Right ventricle myocardium superior (tissue), 1 donor: ENCODE results near the gene EPHA2. TPM values are rescaled to one million over a fixed set of nuclear protein-coding genes. Genes with fewer than 3 reads are reported as not detected.
"Not testable (repeated sequence)": the region's sequence is repeated elsewhere in the genome, so short reads cannot be mapped to it uniquely, and the experiment has no call there.

Experiments used
- ATAC-seq: fragments of 200-7000 bp; cut with Tn5 transposase; one replicate; pipeline ENCODE4 v1.9.1; 2020; ENCODE audit warnings: mild to moderate bottlenecking; ENCODE audit not compliant: poor library complexity
- DNase-seq: peaks from one replicate; pipeline ENCODE4 v3.0.0-alpha.2; 2020
- intact Hi-C: fragments of 100-400 bp; cut with DNase I; formaldehyde crosslinking; loops from one replicate; pipeline ENCODE4 v1.11.2; 2022
- total RNA-seq: library from RNA; stranded (reverse); fragmentation: NEBNext Ultra II Directional; extraction: Animal tissue kit (Norgen Biotek cat#: 25700); gene quantifications from one replicate; pipeline ENCODE4 v1.2.1, GENCODE V29; 2021
- donor health status: DM: no; HTN: yes; CAD: no; lungs with severe emphysema.

The EPHA2 gene
- total RNA-seq, 1 donor from 2014 or later: 7.3 TPM

- intact Hi-C loops: no loop called here
- ATAC-seq (no peak), DNase-seq (no peak)
Measured at GRCh38 chr1:16116625-16117024, 39.2 kb downstream of the EPHA2 start.

DNA sequence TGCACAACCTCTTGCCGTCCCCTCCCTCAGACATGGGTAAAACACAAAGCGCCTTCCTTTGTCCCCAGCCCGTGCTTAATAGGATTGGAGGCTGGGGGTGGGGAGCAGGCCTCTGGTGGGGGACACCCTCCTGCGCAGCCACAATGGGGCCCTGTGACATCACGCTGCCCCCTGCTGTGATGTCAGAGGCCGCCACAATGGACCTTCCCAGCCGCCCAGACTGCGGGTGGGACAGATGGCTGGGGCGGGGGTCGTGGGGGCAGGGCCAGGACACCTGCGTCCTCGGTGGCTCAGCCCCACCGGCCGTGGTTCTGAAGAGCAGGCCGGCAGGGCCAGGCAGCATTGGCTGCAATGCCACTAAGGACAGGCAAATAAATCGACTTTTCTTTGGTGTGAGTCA is 39.9 kb downstream of the EPHA2 start:
- DNase-seq (no peak), ATAC-seq (no peak)
- intact Hi-C loops: no loop called here

GRCh38 chr1:16115468-16115983 is 40.3 kb downstream of the EPHA2 start:
- DNase-seq (no peak), ATAC-seq (no peak)
- intact Hi-C loops: no loop called here

DNA sequence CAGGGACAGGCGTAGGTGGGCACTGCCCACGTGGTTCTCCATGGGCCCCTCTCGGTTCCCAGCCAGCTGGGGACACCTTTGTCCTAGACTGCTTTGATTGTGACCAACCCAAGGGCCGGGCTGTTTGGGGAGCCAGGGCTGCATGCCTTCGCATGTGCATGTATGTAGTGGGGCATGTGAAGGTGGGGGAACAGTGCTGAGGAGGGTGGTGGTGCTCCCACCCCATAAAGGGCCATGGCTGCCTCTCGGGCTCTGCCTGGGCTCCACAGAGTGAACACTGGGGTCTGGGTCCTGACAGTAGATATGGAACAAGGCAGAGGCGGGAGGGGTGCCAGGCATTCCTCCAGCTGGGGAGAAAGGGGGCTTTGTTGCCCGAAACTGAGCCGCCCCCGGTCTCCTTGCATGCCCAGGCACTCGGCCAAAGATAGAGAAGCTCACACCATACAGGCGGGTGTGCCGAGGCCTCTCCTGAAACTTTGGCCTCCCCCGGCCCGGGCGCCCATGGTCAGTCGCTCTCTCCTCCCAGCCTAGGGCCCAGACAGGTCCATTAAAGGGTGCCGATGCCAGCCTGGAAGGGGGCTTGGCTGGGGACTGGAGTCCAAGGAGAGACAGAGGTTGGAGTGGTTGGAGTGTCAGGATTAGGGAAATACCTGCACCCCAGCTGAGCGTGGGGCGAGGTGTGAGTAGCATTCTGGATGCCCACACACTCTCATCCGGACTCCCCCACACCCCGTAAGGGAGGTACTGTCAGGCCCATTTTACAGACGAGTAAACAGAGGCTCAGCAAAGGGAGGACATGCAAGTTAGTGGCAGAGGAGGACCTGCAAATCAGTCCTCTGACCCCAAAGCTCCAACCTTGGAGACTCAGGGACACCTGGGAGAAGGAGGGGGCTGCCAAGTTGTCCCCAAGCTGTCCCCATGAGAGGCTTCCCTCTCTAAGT is 41.1 kb downstream of the EPHA2 start:
- ATAC-seq (no peak), DNase-seq (no peak)
- intact Hi-C loops: no loop called here

DNA sequence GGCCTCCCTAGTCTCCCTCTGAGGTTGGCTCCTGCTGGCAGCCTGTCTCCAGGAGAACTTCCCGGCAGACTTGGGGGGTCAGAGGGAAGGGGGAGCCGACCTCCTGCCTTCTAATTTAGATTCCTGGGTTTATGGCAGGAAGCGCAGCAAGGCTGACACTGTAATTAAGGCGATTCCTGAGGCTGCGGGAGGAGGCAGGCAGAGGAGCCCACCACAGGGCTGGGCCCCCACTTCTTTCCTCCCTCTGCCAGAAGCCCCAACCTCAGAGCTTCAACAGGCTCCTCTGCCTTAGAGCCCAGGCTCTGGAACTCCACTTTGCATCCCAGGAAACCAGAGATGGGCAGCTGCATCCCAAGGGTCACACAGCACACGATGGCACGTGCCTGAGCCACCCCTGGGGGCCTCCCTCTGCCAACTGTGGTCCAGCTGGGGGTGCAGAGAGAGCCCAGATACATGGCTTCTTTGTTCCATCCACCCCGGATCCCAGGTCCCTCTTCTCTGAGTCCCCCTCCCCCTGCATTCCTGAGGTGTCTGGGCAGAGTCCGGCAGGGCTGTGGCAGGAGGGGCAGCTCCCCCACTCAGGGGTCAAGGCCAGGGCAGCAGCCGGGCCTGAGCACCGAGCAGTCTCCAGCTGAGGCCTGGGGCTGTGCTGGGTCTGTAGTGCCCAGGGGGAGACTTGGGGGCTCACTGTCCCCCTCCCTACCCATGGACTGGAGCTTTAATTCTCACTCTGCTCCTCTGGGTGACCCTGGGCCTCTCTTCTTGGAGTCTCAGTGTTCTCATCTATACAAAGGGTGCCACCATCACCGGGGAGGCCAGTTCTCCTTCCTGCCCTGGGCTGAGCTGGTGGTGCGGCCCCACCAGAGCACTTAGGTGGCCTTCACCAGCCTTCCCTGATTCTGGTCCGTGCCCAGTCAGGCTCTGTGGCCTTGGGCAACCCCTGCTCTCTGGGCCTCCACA is 43.0 kb downstream of the EPHA2 start:
- DNase-seq: no peak
- no peak for ATAC-seq
- intact Hi-C loops: no loop called here

DNA sequence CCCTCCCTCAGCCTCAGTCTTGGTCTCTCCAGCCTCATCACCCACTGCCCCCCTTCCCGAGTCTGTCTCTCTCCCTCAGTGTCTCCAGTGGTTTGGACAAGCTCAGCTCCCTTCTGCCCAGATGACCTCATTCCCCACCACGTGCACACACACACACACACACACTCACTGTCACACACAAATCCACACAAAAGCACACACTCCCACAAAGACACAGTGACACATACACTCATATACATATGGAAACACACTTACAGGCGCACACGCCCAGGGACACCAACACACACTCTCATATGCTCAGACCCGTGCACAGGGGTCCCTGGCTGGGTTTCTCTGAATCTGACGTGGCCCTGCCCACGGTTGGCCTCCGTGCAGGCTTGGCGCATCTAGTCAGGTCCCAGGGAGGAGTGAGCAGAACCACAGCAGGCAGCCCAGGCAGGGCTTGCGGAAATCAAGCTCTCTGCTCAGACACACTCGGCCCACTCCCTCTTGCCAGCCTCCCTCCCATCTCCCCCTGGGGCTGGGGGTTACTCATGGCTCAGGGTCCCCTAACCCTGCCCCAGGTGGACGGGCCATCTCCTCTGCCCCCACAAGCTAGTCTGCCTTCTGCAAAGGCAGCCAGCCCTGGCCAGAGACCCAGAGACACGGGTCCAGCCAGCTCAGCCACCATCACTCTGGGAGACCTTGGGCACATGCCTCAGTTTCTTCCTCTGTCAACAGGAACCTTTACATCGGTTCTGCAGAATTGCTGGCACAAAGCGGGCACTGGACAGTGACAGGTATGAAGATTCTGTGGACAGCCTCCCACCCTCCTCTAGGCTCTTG is 43.9 kb downstream of the EPHA2 start:
- DNase-seq (peak; percentile 58), ATAC-seq (peak; percentile 52)
- intact Hi-C loops: no loop called here

DNA sequence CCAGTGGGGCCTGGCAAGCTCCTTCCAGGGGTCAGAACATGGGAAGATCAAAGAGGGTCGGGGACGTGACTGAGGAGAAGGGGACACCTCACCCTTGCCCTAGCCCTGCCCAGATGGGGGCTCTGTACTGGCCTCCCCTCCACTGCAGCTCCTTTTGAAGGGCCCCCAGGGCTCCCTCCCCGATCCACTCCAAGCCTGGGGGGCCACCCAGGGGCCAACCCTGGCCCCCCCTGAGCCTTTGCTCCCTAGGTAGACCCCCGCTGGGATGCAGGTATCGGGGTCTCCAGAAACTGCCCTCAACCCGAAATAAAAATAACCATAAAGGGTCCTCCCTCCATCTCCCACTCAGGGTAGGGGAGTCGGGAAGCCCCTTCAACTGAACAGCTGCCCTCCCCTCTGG is 45.0 kb downstream of the EPHA2 start:
- DNase-seq: no peak
- intact Hi-C loops: no loop called here
- no peak for ATAC-seq

DNA sequence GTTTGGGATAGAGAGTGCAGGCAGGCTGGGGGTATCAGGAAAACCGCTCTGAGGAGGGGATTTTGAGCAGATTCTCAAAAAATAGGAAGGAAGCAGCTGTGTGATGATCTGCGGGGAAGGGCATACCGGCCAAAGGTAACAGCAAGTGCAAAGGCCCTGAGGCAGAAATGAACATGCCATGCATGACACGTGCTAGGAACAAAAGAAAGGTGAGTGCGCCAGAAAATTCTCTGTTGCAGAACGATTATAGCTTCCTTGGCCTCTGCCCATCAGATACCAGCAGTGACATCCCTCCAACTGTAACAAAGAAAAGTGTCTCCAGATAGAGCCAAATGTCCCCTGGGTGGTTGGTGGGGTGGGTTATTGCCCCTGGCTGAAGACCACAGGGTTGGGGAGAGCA is 45.4 kb downstream of the EPHA2 start:
- intact Hi-C loops: no loop called here
- ATAC-seq (no peak), DNase-seq (no peak)

DNA sequence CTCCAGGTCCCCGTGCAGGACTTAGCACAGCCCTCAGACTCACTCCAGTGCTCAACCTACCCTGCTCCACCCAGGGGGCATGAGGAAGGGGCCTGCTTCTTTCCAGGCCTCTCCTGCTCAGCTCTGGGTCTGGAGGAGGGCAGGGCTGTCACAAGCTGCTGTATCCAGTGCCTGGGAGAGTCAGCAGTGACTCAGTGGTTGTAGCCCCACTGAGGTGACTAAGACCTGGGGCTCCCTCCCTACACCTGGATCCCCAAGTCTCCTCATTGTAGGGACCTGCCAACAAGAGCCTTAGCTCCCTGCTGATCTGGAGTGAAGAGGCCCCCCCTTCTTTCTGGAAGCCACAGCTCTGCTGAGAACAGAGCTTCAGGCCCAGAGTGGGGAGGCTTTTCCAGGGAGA is 46.3 kb downstream of the EPHA2 start:
- no peak for ATAC-seq
- no peak for DNase-seq
- intact Hi-C loops: no loop called here

DNA sequence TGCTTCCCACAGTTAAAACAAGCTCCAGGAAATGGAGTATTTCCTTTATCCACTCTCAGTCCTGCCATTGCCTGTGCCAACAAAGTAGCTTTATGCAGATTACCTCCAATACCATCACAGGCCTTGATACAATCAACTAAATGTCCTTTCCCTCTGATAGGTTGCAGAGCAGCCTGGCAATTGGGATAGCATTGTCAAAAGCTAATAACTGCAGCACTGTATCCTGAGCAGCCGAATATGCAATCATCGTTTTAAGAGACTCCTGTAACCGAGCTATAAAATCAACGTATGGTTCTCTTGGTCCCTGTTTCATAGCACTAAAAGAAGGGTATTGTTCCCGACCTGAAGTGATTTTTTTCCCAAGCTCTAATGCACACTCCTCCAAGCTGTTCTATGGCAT is 48.8 kb downstream of the EPHA2 start:
- intact Hi-C loops, DNase-seq, ATAC-seq: not testable (repeated sequence)

- DNase-seq (no peak), ATAC-seq (no peak)
- intact Hi-C loops: no loop called here
Measured at GRCh38 chr1:16101623-16102022, 54.2 kb downstream of the EPHA2 start.

DNA sequence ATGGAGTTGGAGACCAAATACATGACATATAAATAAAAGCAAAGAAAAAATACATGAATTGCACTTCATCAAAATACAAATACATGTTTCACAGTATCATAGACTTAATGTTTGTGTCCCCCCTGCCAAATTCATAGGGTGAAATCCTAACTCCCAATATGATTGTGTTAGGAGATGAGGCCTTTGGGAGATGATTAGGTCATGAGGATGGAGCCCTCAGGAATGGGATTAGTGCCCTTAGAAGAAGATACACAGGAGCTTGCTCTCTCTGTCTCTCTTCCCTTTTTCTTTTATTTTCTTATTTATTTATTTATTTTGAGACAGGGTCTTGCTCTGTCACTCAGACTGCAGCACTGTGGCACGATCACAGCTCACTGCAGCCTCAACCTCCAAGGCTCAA is 56.5 kb downstream of the EPHA2 start:
- ATAC-seq (no peak), DNase-seq (no peak)
- intact Hi-C loops: no loop called here

GRCh38 chr1:16095447-16095846 is 60.4 kb downstream of the EPHA2 start:
- intact Hi-C loops: no loop called here
- ATAC-seq (no peak), DNase-seq (no peak)

- intact Hi-C loops: no loop called here
- ATAC-seq (no peak), DNase-seq (no peak)
Measured at GRCh38 chr1:16094453-16095158, 61.3 kb downstream of the EPHA2 start.

DNA sequence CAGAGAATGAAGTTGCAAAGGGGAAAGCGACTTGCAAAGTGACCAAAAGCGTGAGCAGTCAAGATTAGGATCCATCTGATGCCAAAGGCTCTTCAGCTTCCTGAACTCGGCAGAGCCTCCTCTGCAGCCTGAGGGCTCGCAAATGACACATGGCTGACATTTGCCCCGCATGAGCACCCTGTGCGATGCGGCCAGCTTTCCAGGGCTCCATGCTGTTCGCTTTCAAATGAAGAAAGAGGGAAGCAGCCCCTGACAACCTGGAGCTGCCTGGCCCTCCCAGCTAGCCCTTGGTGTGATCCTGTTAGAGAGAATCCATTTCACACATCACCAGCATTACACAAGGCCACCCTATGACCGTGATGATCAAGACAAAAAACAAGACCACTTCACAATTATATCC is 62.3 kb downstream of the EPHA2 start:
- no peak for ATAC-seq
- intact Hi-C loops: no loop called here
- no peak for DNase-seq

DNA sequence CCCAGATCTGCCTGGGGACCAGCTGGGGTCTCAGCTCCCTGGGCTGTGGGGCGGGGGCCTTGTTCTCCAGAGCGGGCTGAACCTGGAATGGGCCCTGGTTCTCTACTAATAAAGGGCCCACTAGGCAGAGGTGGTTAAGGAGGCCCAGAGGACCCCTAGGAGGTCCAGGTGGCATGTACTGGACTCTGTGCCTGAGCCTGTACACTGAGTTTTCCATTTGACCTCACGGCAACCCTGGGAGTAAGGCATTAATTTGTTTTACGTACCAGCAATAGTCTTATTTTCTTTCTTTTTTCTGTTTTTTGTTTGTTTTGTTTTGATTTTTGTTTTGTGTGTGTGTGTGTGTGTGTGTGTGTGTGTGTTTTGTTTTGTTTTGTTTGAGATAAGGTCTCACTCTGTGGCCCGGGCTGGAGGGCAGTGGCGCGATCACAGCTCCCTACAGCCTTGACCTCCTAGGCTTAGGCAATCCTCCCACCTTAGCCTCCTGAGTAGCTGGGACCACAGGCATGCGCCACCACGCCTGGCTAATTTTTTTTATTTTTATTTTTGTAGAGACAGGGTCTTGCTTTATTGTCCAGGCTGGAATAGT is 62.9 kb downstream of the EPHA2 start:
- ATAC-seq (no peak), DNase-seq (no peak)
- intact Hi-C loops: no loop called here

GRCh38 chr1:16092097-16092922 is 63.6 kb downstream of the EPHA2 start:
- DNase-seq (no peak), ATAC-seq (no peak)
- intact Hi-C loops: no loop called here
